EL (cell line): ENCODE results near the gene AKAP6.

ENCODE experiments used
- DNase-seq: peaks from one replicate; pipeline ENCODE4 v3.0.0-alpha.2; 2016

AKAP6 gene

GRCh38 chr14:32726516-32726915 is 397.4 kb downstream of the AKAP6 start:
- DNase-seq: no peak

- DNase-seq: no peak
These were observed 398.7 kb downstream of the AKAP6 start for GRCh38 chr14:32727832-32728231.

- no peak for DNase-seq
These were observed 399.4 kb downstream of the AKAP6 start for GRCh38 chr14:32728526-32728925.

GRCh38 chr14:32728976-32729375 is 399.9 kb downstream of the AKAP6 start:
- DNase-seq: no peak

GRCh38 chr14:32731249-32731648 is 402.2 kb downstream of the AKAP6 start:
- no peak for DNase-seq

GRCh38 chr14:32733015-32733414 is 403.9 kb downstream of the AKAP6 start:
- DNase-seq: no peak

- DNase-seq: no peak
These were observed 405.2 kb downstream of the AKAP6 start for GRCh38 chr14:32734261-32734660.

GRCh38 chr14:32737621-32738020 is 408.5 kb downstream of the AKAP6 start:
- DNase-seq: no peak

GRCh38 chr14:32738206-32738871 is 409.2 kb downstream of the AKAP6 start:
- DNase-seq: no peak

- DNase-seq: no peak
These were observed 415.8 kb downstream of the AKAP6 start for GRCh38 chr14:32744811-32745445.

- no peak for DNase-seq
These were observed 425.1 kb downstream of the AKAP6 start for GRCh38 chr14:32754209-32754608.

GRCh38 chr14:32756173-32756572 is 427.1 kb downstream of the AKAP6 start:
- no peak for DNase-seq

GRCh38 chr14:32756775-32757174 is 427.7 kb downstream of the AKAP6 start:
- no peak for DNase-seq

GRCh38 chr14:32757568-32757967 is 428.5 kb downstream of the AKAP6 start:
- DNase-seq: no peak

- peak; percentile 1 for DNase-seq
These were observed 432.4 kb downstream of the AKAP6 start for GRCh38 chr14:32761381-32761968.

GRCh38 chr14:32762886-32763285 is 433.8 kb downstream of the AKAP6 start:
- no peak for DNase-seq

GRCh38 chr14:32763673-32764072 is 434.6 kb downstream of the AKAP6 start:
- no peak for DNase-seq

GRCh38 chr14:32764131-32764530 is 435.0 kb downstream of the AKAP6 start:
- DNase-seq: peak; percentile 1

- no peak for DNase-seq
These were observed 441.3 kb downstream of the AKAP6 start for GRCh38 chr14:32770422-32770821.

GRCh38 chr14:32774214-32774613 is 445.1 kb downstream of the AKAP6 start:
- no peak for DNase-seq

- no peak for DNase-seq
These were observed 450.7 kb downstream of the AKAP6 start for GRCh38 chr14:32779840-32780239.

- no peak for DNase-seq
These were observed 455.3 kb downstream of the AKAP6 start for GRCh38 chr14:32784405-32784804.

- DNase-seq: no peak
These were observed 456.5 kb downstream of the AKAP6 start for GRCh38 chr14:32785585-32785984.

- no peak for DNase-seq
These were observed 457.8 kb downstream of the AKAP6 start for GRCh38 chr14:32786886-32787285.
